GM23338 (cell line): Measurements from ENCODE around the gene TAS2R41. TPM values are rescaled to one million over a fixed set of nuclear protein-coding genes. Genes with fewer than 3 reads are reported as not detected.

Experiments
- ATAC-seq: fragments of 200-7000 bp; cut with Tn5 transposase; 3 replicates; pipeline ENCODE4 v1.9.1; 2020
- DNase-seq: peaks from one replicate; pipeline ENCODE4 v3.0.0-alpha.2; 2015; ENCODE audit warnings: low spot score
- H2AFZ ChIP-seq: fragments of 200-600 bp; sonication (generic); 2 replicates; pipeline ENCODE4 v1.8.0; 2016; ENCODE audit warnings: antibody characterized with exemption, mild to moderate bottlenecking, moderate library complexity
- H3F3A ChIP-seq: fragments of 200-600 bp; sonication (generic); replicated peaks from 2 replicates; pipeline ENCODE4 v1.8.0; 2017; ENCODE audit warnings: antibody characterized with exemption, mixed run types, low read depth
- H3K27ac ChIP-seq: fragments of 200-600 bp; sonication (generic); 2 replicates; pipeline ENCODE4 v1.6.1; 2016; ENCODE audit warnings: low read depth
- H3K27me3 ChIP-seq: fragments of 200-600 bp; sonication (generic); 2 replicates; pipeline ENCODE4 v1.8.0; 2016; ENCODE audit warnings: mild to moderate bottlenecking, mixed run types, moderate library complexity; ENCODE audit not compliant: insufficient read depth
- H3K36me3 ChIP-seq: fragments of 200-600 bp; sonication (generic); 2 replicates; pipeline ENCODE4 v1.8.0; 2016; ENCODE audit warnings: mild to moderate bottlenecking; ENCODE audit not compliant: insufficient read depth
- H3K4me1 ChIP-seq: fragments of 200-600 bp; sonication (generic); 2 replicates; pipeline ENCODE4 v1.8.0; 2016; ENCODE audit warnings: mild to moderate bottlenecking, moderate library complexity; ENCODE audit not compliant: insufficient read depth
- H3K4me2 ChIP-seq: fragments of 200-600 bp; sonication (generic); 2 replicates; pipeline ENCODE4 v1.7.1; 2017; ENCODE audit warnings: mixed run types
- H3K4me3 ChIP-seq: fragments of 200-600 bp; sonication (generic); 2 replicates; pipeline ENCODE4 v1.6.1; 2016; ENCODE audit warnings: mixed run types
- H3K79me2 ChIP-seq: fragments of 200-600 bp; sonication (generic); replicated peaks from 2 replicates; pipeline ENCODE4 v1.8.0; 2017; ENCODE audit warnings: mild to moderate bottlenecking; ENCODE audit not compliant: insufficient read depth
- H3K9me2 ChIP-seq: fragments of 200-600 bp; sonication (generic); 2 replicates; pipeline ENCODE4 v1.8.0; 2017; ENCODE audit not compliant: insufficient read depth
- H4K20me1 ChIP-seq: fragments of 200-600 bp; sonication (generic); replicated peaks from 2 replicates; pipeline ENCODE4 v1.8.0; 2017; ENCODE audit warnings: mild to moderate bottlenecking; ENCODE audit not compliant: insufficient read depth
- H3K27ac Mint-ChIP-seq: 2 replicates; pipeline ENCODE4 v1.8.0; 2020; ENCODE audit warnings: inconsistent platforms, mild to moderate bottlenecking, moderate library complexity, mixed read lengths
- H3K27me3 Mint-ChIP-seq: 3 replicates; pipeline ENCODE4 v1.8.0; 2022; ENCODE audit warnings: low read depth, mild to moderate bottlenecking, moderate library complexity, mixed read lengths, inconsistent platforms; ENCODE audit not compliant: insufficient read depth, poor library complexity
- H3K36me3 Mint-ChIP-seq: 3 replicates; pipeline ENCODE4 v1.8.0; 2021; ENCODE audit warnings: low read depth, mild to moderate bottlenecking, inconsistent platforms, moderate library complexity, mixed read lengths
- H3K4me1 Mint-ChIP-seq: 3 replicates; pipeline ENCODE4 v1.8.0; 2020; ENCODE audit warnings: mild to moderate bottlenecking, inconsistent platforms, mixed read lengths
- H3K4me3 Mint-ChIP-seq: 3 replicates; pipeline ENCODE4 v1.8.0; 2021; ENCODE audit warnings: moderate library complexity, mild to moderate bottlenecking, inconsistent platforms, mixed read lengths
- H3K9me3 Mint-ChIP-seq: 3 replicates; pipeline ENCODE4 v1.8.0; 2020; ENCODE audit warnings: moderate library complexity, mild to moderate bottlenecking, inconsistent platforms, mixed read lengths
- ETS1 ChIP-seq: IDR thresholded peaks from 2 replicates; pipeline ENCODE4 v1.6.1; 2016; ENCODE audit warnings: antibody characterized with exemption
- JUNB ChIP-seq: IDR thresholded peaks from one replicate; pipeline ENCODE4 v1.6.1; 2016; ENCODE audit warnings: antibody characterized with exemption; ENCODE audit not compliant: unreplicated experiment
- NANOG ChIP-seq: IDR thresholded peaks from 2 replicates; pipeline ENCODE4 v1.6.1; 2016; ENCODE audit warnings: antibody characterized with exemption, borderline replicate concordance
- POLR2AphosphoS5 ChIP-seq: IDR thresholded peaks from 2 replicates; pipeline ENCODE4 v1.6.1; 2016; ENCODE audit warnings: antibody characterized with exemption, low read depth
- REST ChIP-seq: IDR thresholded peaks from one replicate; pipeline ENCODE4 v1.6.1; 2018; ENCODE audit warnings: antibody characterized with exemption; ENCODE audit not compliant: unreplicated experiment
- STAT1 ChIP-seq: IDR thresholded peaks from one replicate; pipeline ENCODE4 v1.6.1; 2016; ENCODE audit warnings: antibody characterized with exemption; ENCODE audit not compliant: unreplicated experiment
- ZNF331 ChIP-seq: fragments of 250-450 bp; sonication (Bioruptor Pico); IDR thresholded peaks from 2 replicates; pipeline ENCODE4 v1.5.0; 2020; ENCODE audit warnings: low read depth, mild to moderate bottlenecking, moderate library complexity
- ZNF462 ChIP-seq: fragments of 250-450 bp; sonication (Bioruptor Pico); IDR thresholded peaks from 2 replicates; pipeline ENCODE4 v1.5.0; 2020; ENCODE audit warnings: mild to moderate bottlenecking, moderate library complexity
- polyA plus RNA-seq: library from polyadenylated mRNA; unstranded; fragments of >200 nt; fragmentation: Nextera tagmentation; extraction: Ambion mirVana; gene quantifications from 2 replicates; pipeline ENCODE4 v1.2.1, GENCODE V29; 2016
- total RNA-seq: library from RNA; depleted of rRNA; stranded (reverse); fragments of >200 nt; shearing (Covaris generic); gene quantifications from 2 replicates; pipeline ENCODE4 v1.2.3, GENCODE V29; 2014

Gene TAS2R41
- total and polyA plus RNA-seq, 2 experiments from 2014 or later = 1.2 TPM; not detected in 1

- no peak for DNase-seq
- no peaks in the 10 kb centered on the region for H3K27me3 ChIP-seq
Measured at GRCh38 chr7:143492043-143492471, 14.4 kb downstream of the TAS2R41 start.

More at GRCh38 chr7:143492043-143492471, 14.4 kb downstream of the TAS2R41 start:
- H2AFZ ChIP-seq = no peak overlapping the region
- H3K27ac ChIP-seq = no peak overlapping the region
- H3K36me3 ChIP-seq = no peaks in the 10 kb centered on the region
- TF ChIP-seq ZNF462 (CRISPR knock-in tag) = no peak
- no peak for TF ChIP-seq STAT1
- TF ChIP-seq ZNF331 (CRISPR knock-in tag) = no peak
- TF ChIP-seq ETS1 = no peak
- no peak for TF ChIP-seq JUNB
- no peak for TF ChIP-seq REST
- TF ChIP-seq NANOG = no peak
- TF ChIP-seq POLR2AphosphoS5 = no peak
- no peaks in the 10 kb centered on the region for H3K4me1 ChIP-seq
- ATAC-seq = no peak
- H3K4me3 ChIP-seq = no peak overlapping the region
- H3K4me3 Mint-ChIP-seq = no peak overlapping the region
- H3K4me1 Mint-ChIP-seq = peaks cover 3% of the 10 kb centered on the region; the same call in 1 of the 3 replicates
- H3K27ac Mint-ChIP-seq = no peak overlapping the region
- no peaks in the 10 kb centered on the region for H3K9me3 Mint-ChIP-seq
- H3K9me2 ChIP-seq = no peaks in the 10 kb centered on the region; the same call in 1 of the 2 replicates
- no peaks in the 10 kb centered on the region for H4K20me1 ChIP-seq
- H3K79me2 ChIP-seq = no peaks in the 10 kb centered on the region
- H3K4me2 ChIP-seq = no peak overlapping the region
- peaks cover under 1% of the 10 kb centered on the region for H3K27me3 Mint-ChIP-seq
- H3K36me3 Mint-ChIP-seq = no peaks in the 10 kb centered on the region
- H3F3A ChIP-seq = no peaks in the 10 kb centered on the region
